HepG2 (cell line): Measurements from ENCODE around the gene CNGA1. TPM values are rescaled to one million over a fixed set of nuclear protein-coding genes. Genes with fewer than 3 reads are reported as not detected.

Experiments used
- ATAC-seq: fragments of 200-7000 bp; cut with Tn5 transposase; 3 replicates; pipeline ENCODE4 v1.9.1; 2020; ENCODE audit warnings: mild to moderate bottlenecking, moderate library complexity
- BruUV-seq: library from RNA; stranded (reverse); fragments of 400-500 nt; replicated peaks from 2 replicates; lab custom pipeline; 2021; lab: Mats Ljungman, UMichigan
- CTCF ChIA-PET: fragments of 300-600 bp; formaldehyde crosslinking; extraction: SDS; loops from one replicate; lab custom pipeline; 2021; ENCODE audit warnings: low total read pairs, inconsistent platforms, low intra/inter-chr PET ratio; lab: Yijun Ruan, JAX
- POLR2A ChIA-PET: fragments of 350-600 bp; sonication (Branson Sonifier 250); formaldehyde crosslinking; loops from one replicate; lab custom pipeline; 2020; ENCODE audit warnings: antibody characterized with exemption, inconsistent platforms; lab: Yijun Ruan, JAX
- DNase-seq: peaks from one replicate; pipeline ENCODE4 v3.0.0-alpha.2; 2015; ENCODE audit warnings: low spot score
- FAIRE-seq: peaks from 3 replicates; lab custom pipeline; 2011; peaks lifted over from hg19 to GRCh38; lab: Jason Lieb, UNC
- H2AFZ ChIP-seq: one replicate; pipeline ENCODE4 v1.6.1; 2011; ENCODE audit warnings: low read length, inconsistent platforms
- H3K27ac ChIP-seq: fragments of 300-600 bp; 3 replicates; pipeline ENCODE4 v1.8.0; 2011; ENCODE audit warnings: mixed run types, mild to moderate bottlenecking, mixed read lengths, low read length, inconsistent platforms; ENCODE audit not compliant: insufficient read depth; ENCODE audit errors: extremely low read length
- H3K27me3 ChIP-seq, 2 experiments: fragments of 200-600 bp in 1 of 2; 2 replicates in 1 of 2; 3 replicates in 1 of 2; pipeline versions ENCODE4 v1.6.0 to v1.8.0; 2011; ENCODE audit warnings: low read length in 2 of 2, mild to moderate bottlenecking in 2 of 2, moderate library complexity in 2 of 2, inconsistent platforms in 1 of 2; ENCODE audit not compliant: insufficient read depth in 2 of 2, control insufficient read depth in 1 of 2
- H3K36me3 ChIP-seq, 2 experiments: fragments of 200-600 bp in 1 of 2; replicated peaks in 1 of 2; 2 replicates in 1 of 2; 3 replicates in 1 of 2; pipeline versions ENCODE4 v1.5.1 to v1.8.0; 2011; ENCODE audit warnings: low read length in 2 of 2, inconsistent platforms in 1 of 2; ENCODE audit not compliant: insufficient read depth in 2 of 2, control insufficient read depth in 1 of 2
- H3K4me1 ChIP-seq: 2 replicates; pipeline ENCODE4 v1.5.1; 2012; ENCODE audit warnings: low read length, inconsistent platforms; ENCODE audit not compliant: insufficient read depth
- H3K4me2 ChIP-seq: 2 replicates; pipeline ENCODE4 v1.6.0; 2011; ENCODE audit warnings: low read depth, low read length, inconsistent platforms
- H3K4me3 ChIP-seq, 3 experiments: fragments of 200-600 bp in 1 of 3; sonication (generic), shearing (Covaris generic) in 1 of 3; replicated peaks in 1 of 3; 2 replicates each; pipeline ENCODE4 v1.5.1; 2011 to 2016; ENCODE audit warnings: low read length in 3 of 3, inconsistent platforms in 2 of 3, low read depth in 2 of 3, mild to moderate bottlenecking in 2 of 3, control low read depth in 1 of 3, mixed read lengths in 1 of 3; ENCODE audit not compliant: insufficient read depth in 1 of 3
- H3K79me2 ChIP-seq: one replicate; pipeline ENCODE4 v1.6.1; 2011; ENCODE audit warnings: low read length, inconsistent platforms; ENCODE audit not compliant: insufficient read depth
- H3K9ac ChIP-seq: 2 replicates; pipeline ENCODE4 v1.6.0; 2011; ENCODE audit warnings: mild to moderate bottlenecking, low read depth, low read length, inconsistent platforms; ENCODE audit not compliant: insufficient read depth
- H3K9me3 ChIP-seq: 2 replicates; pipeline ENCODE4 v1.5.1; 2012; ENCODE audit warnings: mild to moderate bottlenecking, low read length
- H4K20me1 ChIP-seq: 2 replicates; pipeline ENCODE4 v1.6.0; 2011; ENCODE audit warnings: inconsistent platforms, mild to moderate bottlenecking, low read length, moderate library complexity; ENCODE audit not compliant: insufficient read depth
- ATF5 ChIP-seq: sonication (generic); formaldehyde crosslinking; IDR thresholded peaks from 2 replicates; pipeline ENCODE4 v1.4.0; 2020; ENCODE audit warnings: mild to moderate bottlenecking, low read depth, missing genetic modification reagents
- DPF2 ChIP-seq: sonication (generic); formaldehyde crosslinking; IDR thresholded peaks from 2 replicates; pipeline ENCODE4 v1.4.0; 2020; ENCODE audit warnings: mild to moderate bottlenecking, low read depth, missing genetic modification reagents, borderline replicate concordance
- E2F5 ChIP-seq: sonication (generic); formaldehyde crosslinking; conservative IDR thresholded peaks from 2 replicates; pipeline ENCODE4 v1.4.0; 2020; ENCODE audit warnings: missing genetic modification reagents
- EED ChIP-seq: sonication (generic); formaldehyde crosslinking; IDR thresholded peaks from 2 replicates; pipeline ENCODE4 v1.5.0; 2020; ENCODE audit warnings: mild to moderate bottlenecking, missing genetic modification reagents
- KDM5A ChIP-seq: fragments of 200-600 bp; sonication (generic); IDR thresholded peaks from 2 replicates; pipeline ENCODE4 v1.7.0; 2018; ENCODE audit warnings: antibody characterized with exemption, mild to moderate bottlenecking, low read length, borderline replicate concordance
- MXD1 ChIP-seq: sonication (generic); formaldehyde crosslinking; IDR thresholded peaks from 2 replicates; pipeline ENCODE4 v1.4.0; 2020; ENCODE audit warnings: mild to moderate bottlenecking, missing genetic modification reagents
- PCBP2 ChIP-seq: fragments of 200-400 bp; formaldehyde crosslinking; optimal IDR thresholded peaks from 2 replicates; pipeline ENCODE3; 2018; ENCODE audit warnings: low read length, low read depth; ENCODE audit not compliant: poor library complexity, severe bottlenecking
- PHF21A ChIP-seq: sonication (generic); formaldehyde crosslinking; IDR thresholded peaks from 2 replicates; pipeline ENCODE4 v1.5.0; 2020; ENCODE audit warnings: mild to moderate bottlenecking, missing genetic modification reagents
- PHF8 ChIP-seq: sonication (generic); formaldehyde crosslinking; IDR thresholded peaks from 2 replicates; pipeline ENCODE4 v1.5.0; 2020; ENCODE audit warnings: missing genetic modification reagents
- PREB ChIP-seq: sonication (generic); formaldehyde crosslinking; IDR thresholded peaks from 2 replicates; pipeline ENCODE4 v1.4.0; 2020; ENCODE audit warnings: missing genetic modification reagents
- ZNF235 ChIP-seq: sonication (generic); formaldehyde crosslinking; IDR thresholded peaks from 2 replicates; pipeline ENCODE4 v1.8.1; 2023; ENCODE audit warnings: mild to moderate bottlenecking, missing genetic modification reagents, borderline replicate concordance
- ZNF407 ChIP-seq: sonication (generic); formaldehyde crosslinking; IDR thresholded peaks from one replicate; pipeline ENCODE4 v1.5.1; 2020; ENCODE audit warnings: mild to moderate bottlenecking, missing genetic modification reagents; ENCODE audit errors: not compliant biosample characterization
- in situ Hi-C: cut with HindIII; loops from 2 replicates; pipeline ENCODE4 v1.10.0; 2017; ENCODE audit warnings: low pct_unique_long_range_greater_than_20kb; ENCODE audit not compliant: extremely low pct_ligation_motif_present
- intact Hi-C: fragments of 100-400 bp; cut with micrococcal nuclease; formaldehyde crosslinking; loops from one replicate; pipeline ENCODE4 v1.10.0; 2022; ENCODE audit not compliant: unreplicated experiment
- polyA plus RNA-seq, 8 experiments: library from polyadenylated mRNA; depleted of rRNA in 3 of 8; stranded (reverse) in 7 of 8; unstranded in 1 of 8; fragments of >200 nt; fragmentation: Illumina TruSeq in 4 of 8; extraction: Trizol in 4 of 8; gene quantifications; 2 replicates each; pipeline versions ENCODE4 v1.2.1 to v1.2.3, GENCODE V29; 2011 to 2016; ENCODE audit warnings: low read depth in 4 of 8, missing spikeins in 1 of 8, mixed read lengths in 1 of 8; ENCODE audit not compliant: insufficient read depth in 1 of 8
- total RNA-seq, 5 experiments: library from RNA; depleted of rRNA; stranded (reverse); fragments of >200 nt; fragmentation: Illumina TruSeq; extraction: Trizol; gene quantifications; 2 replicates each; pipeline ENCODE4 v1.2.3, GENCODE V29; 2016; ENCODE audit warnings: low read depth in 1 of 5

Gene CNGA1
- total and polyA plus RNA-seq, 2 of the 13 experiments (the other 11 are each of a cell fraction or from before 2014, with no cell fraction given), result 0.22 to 0.40 TPM

GRCh38 chr4:48028696-48029095, 12.2 kb upstream of the CNGA1 start (continued):
- no peak for TF ChIP-seq ZNF235 (CRISPR knock-in tag)

- Histone ChIP-seq H4K20me1 (no peaks in the 10 kb centered on the region), H3K9me3 (no peaks in the 10 kb centered on the region), H3K36me3 (peaks cover 1 to 9% of the 10 kb centered on the region in 2 experiments; a peak in 3 of 5 replicates), H3K27me3 (no peaks in the 10 kb centered on the region), H3K9ac (no peak overlapping the region), H3K4me1 (peaks cover 9% of the 10 kb centered on the region), H3K27ac (no peak overlapping the region), H3K4me2 (no peak overlapping the region), H3K4me3 (no peak overlapping the region), H2AFZ (no peak overlapping the region), H3K79me2 (no peaks in the 10 kb centered on the region)
- no TSS peak for BruUV-seq
- FAIRE-seq (no peak), DNase-seq (no peak), ATAC-seq (no peak)
- intact Hi-C loops (no loop called here), in situ Hi-C loops (no loop called here)
- CTCF ChIA-PET, result no interaction called here
- POLR2A ChIA-PET, result no interaction called here
- TF ChIP-seq PHF8 (CRISPR knock-in tag), result no peak
- TF ChIP-seq EED (CRISPR knock-in tag), result no peak
- no peak for TF ChIP-seq PCBP2
- no peak for TF ChIP-seq ATF5 (CRISPR knock-in tag)
- no peak for TF ChIP-seq E2F5
- TF ChIP-seq ZNF407 (CRISPR knock-in tag), result no peak
- no peak for TF ChIP-seq MXD1 (CRISPR knock-in tag)
- TF ChIP-seq PHF21A (CRISPR knock-in tag), result no peak
- TF ChIP-seq PREB (CRISPR knock-in tag), result no peak
- no peak for TF ChIP-seq KDM5A
- TF ChIP-seq DPF2 (CRISPR knock-in tag), result no peak
Measured at GRCh38 chr4:48027653-48028052, 11.2 kb upstream of the CNGA1 start.
